OCI-LY1 (cell line): ENCODE data around the gene GSE1.

Source experiments
- EZH2 ChIP-seq: fragments of 200-600 bp; sonication (generic), shearing (Covaris generic); IDR thresholded peaks from 2 replicates; pipeline ENCODE4 v1.8.0; 2017; ENCODE audit warnings: borderline replicate concordance, mixed run types, mild to moderate bottlenecking, antibody characterized with exemption, low read length, moderate library complexity, mixed read lengths
- TF ChIP-seq, protein P1 (sequence below): fragments of 200-600 bp; sonication (generic), shearing (Covaris generic); IDR thresholded peaks from 2 replicates; pipeline ENCODE4 v1.5.1; 2017; ENCODE audit warnings: mild to moderate bottlenecking, antibody characterized with exemption, low read length, moderate library complexity, mixed read lengths

DNA sequence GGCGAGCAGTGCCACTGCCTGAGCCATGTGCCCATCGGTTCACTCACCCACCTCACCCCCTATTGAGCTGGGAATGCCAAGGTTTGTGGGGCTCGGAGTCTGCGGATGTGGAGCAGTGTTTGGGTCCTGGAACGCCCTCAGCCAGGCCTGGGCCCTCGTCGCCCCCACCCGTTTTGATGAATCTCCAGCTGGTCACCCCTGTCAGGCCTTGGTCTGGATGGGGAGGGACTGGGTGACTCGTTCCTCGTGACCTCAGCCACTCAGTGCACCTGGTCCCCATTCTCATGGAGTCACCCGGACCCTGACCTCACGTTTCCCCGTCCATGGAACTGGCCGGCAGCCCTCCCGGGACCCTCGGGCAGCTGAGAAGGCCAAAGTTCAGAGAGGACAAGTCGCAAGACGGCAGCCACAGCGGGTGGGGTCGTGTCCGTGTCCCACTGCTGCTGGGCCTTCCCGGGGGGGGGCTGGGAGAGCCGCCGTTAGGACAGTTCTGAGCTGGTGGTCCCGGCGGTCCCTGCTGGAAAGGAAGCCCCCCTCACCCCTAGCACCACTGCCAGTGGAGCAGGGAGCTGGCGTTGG lies 23.2 kb downstream of the GSE1 start:
- TF ChIP-seq, protein P1, sequence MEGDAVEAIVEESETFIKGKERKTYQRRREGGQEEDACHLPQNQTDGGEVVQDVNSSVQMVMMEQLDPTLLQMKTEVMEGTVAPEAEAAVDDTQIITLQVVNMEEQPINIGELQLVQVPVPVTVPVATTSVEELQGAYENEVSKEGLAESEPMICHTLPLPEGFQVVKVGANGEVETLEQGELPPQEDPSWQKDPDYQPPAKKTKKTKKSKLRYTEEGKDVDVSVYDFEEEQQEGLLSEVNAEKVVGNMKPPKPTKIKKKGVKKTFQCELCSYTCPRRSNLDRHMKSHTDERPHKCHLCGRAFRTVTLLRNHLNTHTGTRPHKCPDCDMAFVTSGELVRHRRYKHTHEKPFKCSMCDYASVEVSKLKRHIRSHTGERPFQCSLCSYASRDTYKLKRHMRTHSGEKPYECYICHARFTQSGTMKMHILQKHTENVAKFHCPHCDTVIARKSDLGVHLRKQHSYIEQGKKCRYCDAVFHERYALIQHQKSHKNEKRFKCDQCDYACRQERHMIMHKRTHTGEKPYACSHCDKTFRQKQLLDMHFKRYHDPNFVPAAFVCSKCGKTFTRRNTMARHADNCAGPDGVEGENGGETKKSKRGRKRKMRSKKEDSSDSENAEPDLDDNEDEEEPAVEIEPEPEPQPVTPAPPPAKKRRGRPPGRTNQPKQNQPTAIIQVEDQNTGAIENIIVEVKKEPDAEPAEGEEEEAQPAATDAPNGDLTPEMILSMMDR = no peak
- no peak for TF ChIP-seq EZH2
